Fibroblast of lung (primary cell): ENCODE results near the gene JAZF1.

Experiments used
- CTCF ChIP-seq, 2 donors: IDR thresholded peaks in 1 of 2; conservative IDR thresholded peaks in 1 of 2; 1 replicate in 1 of 2; 2 replicates in 1 of 2; pipeline ENCODE4 v1.5.1; 2011 to 2012; ENCODE audit warnings: low read length in 2 of 2, control low read depth in 1 of 2, inconsistent platforms in 1 of 2, low read depth in 1 of 2, mild to moderate bottlenecking in 1 of 2
- EZH2 ChIP-seq: IDR thresholded peaks from 2 replicates; pipeline ENCODE4 v1.5.1; 2012; ENCODE audit warnings: low read length, control low read depth, mild to moderate bottlenecking; ENCODE audit errors: missing control alignments

- TF ChIP-seq CTCF (conservative IDR thresholded peaks at IDR 0.05 in 1 of 2, IDR thresholded peaks at IDR 0.05 in 1 of 2; ENCODE audit: low read depth in 1 of 2, low read length in 2 of 2) (no peak), EZH2 (no peak)
Observed at GRCh38 chr7:27808626-27809025, 372.0 kb downstream of the JAZF1 start.
